Adrenal gland (tissue), 12 donors: ENCODE results near the gene AHNAK. TPM values are rescaled to one million over a fixed set of nuclear protein-coding genes. Genes with fewer than 3 reads are reported as not detected.
A peak's percentile ranks its signal among the peaks of the same experiment; 100 is the strongest.

Experiments used
- DNase-seq, 7 donors: peaks; one replicate each; pipeline ENCODE4 v3.0.0-alpha.2; 2019 to 2020
- H3K27ac ChIP-seq, 5 donors: fragments of 200-600 bp; sonication (generic) in 4 of 5; 1 replicate in 3 of 5; 2 replicates in 2 of 5; pipeline versions ENCODE4 v1.5.1 to v1.8.0; 2016 to 2020; ENCODE audit warnings: mild to moderate bottlenecking in 1 of 5
- H3K27me3 ChIP-seq: fragments of 200-600 bp; 2 replicates; pipeline ENCODE4 v1.8.0; 2021
- H3K36me3 ChIP-seq, 2 donors: fragments of 200-600 bp; replicated peaks in 1 of 2; 1 replicate in 1 of 2; 2 replicates in 1 of 2; pipeline versions ENCODE4 v1.5.1 to v1.8.0; 2018 to 2022
- H3K4me1 ChIP-seq, 2 donors: fragments of 200-600 bp; replicated peaks in 1 of 2; 1 replicate in 1 of 2; 2 replicates in 1 of 2; pipeline versions ENCODE4 v1.5.1 to v1.8.0; 2018 to 2021
- H3K4me3 ChIP-seq, 4 donors: fragments of 200-600 bp; sonication (generic) in 3 of 4; one replicate each; pipeline ENCODE4 v1.5.1; 2016 to 2018
- H3K9me3 ChIP-seq, 3 donors: fragments of 200-600 bp; sonication (generic) in 1 of 3; replicated peaks in 1 of 3; 1 replicate in 2 of 3; 2 replicates in 1 of 3; pipeline versions ENCODE4 v1.5.1 to v1.8.0; 2016 to 2021
- POLR2A ChIP-seq, 2 donors: fragments of 450-650 bp; IDR thresholded peaks; one replicate each; pipeline ENCODE4 v1.6.1; 2017; ENCODE audit warnings: antibody characterized with exemption in 2 of 2, mild to moderate bottlenecking in 2 of 2, moderate library complexity in 1 of 2
- WGBS, 4 donors: extraction: QIAGEN DNeasy Blood & Tissue Kit in 2 of 4; methylation state at CpG; one replicate each; pipeline versions ENCODE4 v1.1.5 to v1.1.7; 2013 to 2017; 5-methylcytosine and 5-hydroxymethylcytosine counted together
- intact Hi-C, 2 donors: fragments of 100-400 bp; cut with DNase I; formaldehyde crosslinking; loops; one replicate each; pipeline versions ENCODE4 v1.14.1 to v1.15.0; 2022 to 2023
- polyA plus RNA-seq, 3 donors: library from polyadenylated mRNA; stranded (reverse); fragments of 200-250 nt in 2 of 3; fragments of 350-450 nt in 1 of 3; fragmentation: Illumina TruSeq in 1 of 3; extraction: RNeasy Lipid Tissue Mini Kit (QIAGEN cat#74804) in 1 of 3; gene quantifications; one replicate each; pipeline ENCODE4 v1.2.3, GENCODE V29; 2013 to 2014
- total RNA-seq, 9 donors: library from RNA; depleted of rRNA in 4 of 9; stranded (reverse); fragments of >200 nt in 4 of 9; fragments of 120-200 nt in 1 of 9; fragmentation: NEBNext Ultra II Directional in 1 of 9; extraction: Animal tissue kit (Norgen Biotek cat#: 25700) in 1 of 9; gene quantifications; one replicate each; pipeline versions ENCODE4 v1.1.0 to v1.2.4, GENCODE V29; 2013 to 2023
- TF ChIP-seq, protein P1 (sequence below), 6 experiments: fragments of 450-650 bp in 4 of 6; fragments of 200-600 bp in 2 of 6; sonication (generic) in 1 of 6; IDR thresholded peaks; 1 replicate in 5 of 6; 2 replicates in 1 of 6; pipeline versions ENCODE4 v1.5.1 to v1.8.0; 2016 to 2021; ENCODE audit warnings: antibody characterized with exemption in 6 of 6, mild to moderate bottlenecking in 2 of 6, moderate library complexity in 1 of 6
- donor health status: healthy with polysubstance abuse.
- donor health status: Bipolar disorder and iron deficiency.
- donor health status: DM: yes; HTN: yes; CAD: no.
- donor health status: DM: no; HTN: no; CAD: no.
- donor health status: DM: no; HTN: no; CAD: no.
- donor health status: DM: yes; HTN: yes; CAD: no.

The AHNAK gene
- total and polyA plus RNA-seq, 12 donors: 32.0 to 307 (median 175) TPM

DNA sequence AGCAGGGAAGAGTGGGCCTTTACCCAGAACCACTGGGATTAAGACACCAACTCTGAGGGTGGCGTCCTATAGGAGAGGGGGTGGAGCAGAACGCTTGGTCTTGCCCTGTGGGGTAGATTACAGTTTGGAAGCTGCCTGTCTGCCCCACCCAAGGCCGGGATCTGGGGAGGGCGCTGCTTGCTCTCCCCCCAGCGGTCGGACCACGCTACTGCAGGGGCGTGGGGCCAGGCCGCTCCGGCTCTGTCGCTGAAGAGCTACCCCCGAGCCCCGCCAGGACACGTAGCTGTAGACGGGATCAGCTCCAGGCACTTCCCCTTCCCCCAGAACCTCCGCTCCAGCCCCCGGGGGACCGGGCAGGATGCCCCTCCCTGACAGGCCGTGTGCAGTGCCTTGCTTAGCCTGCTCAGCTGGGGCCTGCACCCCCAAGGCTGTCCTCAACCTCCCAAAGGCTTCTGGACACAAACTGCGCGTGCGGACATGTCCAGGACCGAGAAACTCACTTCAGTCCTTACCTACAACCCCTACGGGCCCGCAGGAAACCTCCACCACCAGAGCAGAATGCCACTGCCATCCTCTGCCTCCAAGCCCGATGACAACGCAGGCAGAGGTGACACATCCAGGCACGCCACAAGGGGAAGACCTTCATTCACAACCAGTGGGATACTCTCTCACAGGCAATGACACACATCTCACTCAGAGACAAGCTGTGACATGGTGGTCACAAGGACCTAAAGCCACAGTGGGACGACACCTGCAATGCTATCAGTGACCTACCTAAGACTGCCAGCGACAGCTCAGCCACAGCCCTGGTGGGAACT, 3.6 kb downstream of the AHNAK start:
- TF ChIP-seq, protein P1, sequence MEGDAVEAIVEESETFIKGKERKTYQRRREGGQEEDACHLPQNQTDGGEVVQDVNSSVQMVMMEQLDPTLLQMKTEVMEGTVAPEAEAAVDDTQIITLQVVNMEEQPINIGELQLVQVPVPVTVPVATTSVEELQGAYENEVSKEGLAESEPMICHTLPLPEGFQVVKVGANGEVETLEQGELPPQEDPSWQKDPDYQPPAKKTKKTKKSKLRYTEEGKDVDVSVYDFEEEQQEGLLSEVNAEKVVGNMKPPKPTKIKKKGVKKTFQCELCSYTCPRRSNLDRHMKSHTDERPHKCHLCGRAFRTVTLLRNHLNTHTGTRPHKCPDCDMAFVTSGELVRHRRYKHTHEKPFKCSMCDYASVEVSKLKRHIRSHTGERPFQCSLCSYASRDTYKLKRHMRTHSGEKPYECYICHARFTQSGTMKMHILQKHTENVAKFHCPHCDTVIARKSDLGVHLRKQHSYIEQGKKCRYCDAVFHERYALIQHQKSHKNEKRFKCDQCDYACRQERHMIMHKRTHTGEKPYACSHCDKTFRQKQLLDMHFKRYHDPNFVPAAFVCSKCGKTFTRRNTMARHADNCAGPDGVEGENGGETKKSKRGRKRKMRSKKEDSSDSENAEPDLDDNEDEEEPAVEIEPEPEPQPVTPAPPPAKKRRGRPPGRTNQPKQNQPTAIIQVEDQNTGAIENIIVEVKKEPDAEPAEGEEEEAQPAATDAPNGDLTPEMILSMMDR (IDR thresholded peaks at IDR 0.05): peak; percentile 91 to 98 (median 97)
- no peak for TF ChIP-seq POLR2A (IDR thresholded peaks at IDR 0.05)
- Histone ChIP-seq H3K9me3 (no peaks in the 10 kb centered on the region), H3K27ac (peak overlapping the region in 4 of 5 donors; percentile 49 to 96 (median 76)), H3K4me3 (peak overlapping the region in 1 of 4 donors; percentile 93), H3K4me1 (peaks cover 54 to 78% of the 10 kb centered on the region in 2 donors), H3K36me3 (no peaks in the 10 kb centered on the region), H3K27me3 (no peaks in the 10 kb centered on the region)
- DNase-seq: peak; percentile 68 to 85 (median 75)
- 1 to 11% (median 10%) methylated on average over 14 to 30 of the region's 30 CpGs for WGBS, 4 donors
- intact Hi-C loops: loop anchor here (5.0 kb wide), 1 partner anchor 121 kb away; no protein-coding TSS in a partner anchor

DNA sequence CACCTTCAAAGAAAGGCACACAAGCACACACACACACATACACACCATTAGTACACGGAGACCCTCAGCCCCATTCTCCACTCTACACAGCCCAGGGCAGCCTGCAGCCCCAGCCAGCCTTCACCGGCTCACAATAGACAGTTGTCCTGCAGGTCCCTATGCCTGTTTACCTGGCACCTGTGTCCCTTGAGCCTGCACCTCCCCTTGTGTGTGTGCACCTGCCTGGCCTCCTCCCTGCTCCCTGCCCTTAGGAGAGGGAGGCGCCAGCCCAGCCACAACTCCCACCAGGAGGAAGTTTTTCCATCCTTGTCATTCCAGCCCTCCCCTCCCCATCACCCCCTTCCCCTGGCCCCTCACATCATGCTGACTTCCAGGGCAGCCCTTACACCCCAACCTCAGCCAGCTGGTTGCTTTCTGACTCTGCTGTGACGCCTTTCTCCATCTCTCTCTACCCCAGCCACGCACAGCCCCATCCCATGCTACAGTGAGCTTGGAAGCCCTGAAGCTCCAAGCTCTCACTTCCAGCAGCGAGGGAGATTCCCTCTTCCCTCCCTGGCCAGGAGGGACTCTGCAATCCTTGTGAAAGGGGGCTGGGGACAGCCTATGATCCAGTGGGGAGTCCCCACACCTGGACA, 4.4 kb downstream of the AHNAK start:
- peaks cover 48 to 75% of the 10 kb centered on the region in 2 donors for H3K4me1 ChIP-seq
- H3K4me3 ChIP-seq: peak overlapping the region in 1 of 4 donors; percentile 93
- no peaks in the 10 kb centered on the region for H3K36me3 ChIP-seq
- DNase-seq: no peak
- intact Hi-C loops: loop anchor here (5.0 kb wide), 1 partner anchor 120 kb away; no protein-coding TSS in a partner anchor
- H3K27me3 ChIP-seq: no peaks in the 10 kb centered on the region
- no peak for TF ChIP-seq POLR2A (IDR thresholded peaks at IDR 0.05)
- TF ChIP-seq, protein P1 (IDR thresholded peaks at IDR 0.05): no peak
- H3K27ac ChIP-seq: peak overlapping the region in 4 of 5 donors; percentile 28 to 96 (median 62)
- H3K9me3 ChIP-seq: no peaks in the 10 kb centered on the region
- WGBS, 4 donors: 55 to 63% (median 61%) methylated on average over 6 of the region's 6 CpGs

DNA sequence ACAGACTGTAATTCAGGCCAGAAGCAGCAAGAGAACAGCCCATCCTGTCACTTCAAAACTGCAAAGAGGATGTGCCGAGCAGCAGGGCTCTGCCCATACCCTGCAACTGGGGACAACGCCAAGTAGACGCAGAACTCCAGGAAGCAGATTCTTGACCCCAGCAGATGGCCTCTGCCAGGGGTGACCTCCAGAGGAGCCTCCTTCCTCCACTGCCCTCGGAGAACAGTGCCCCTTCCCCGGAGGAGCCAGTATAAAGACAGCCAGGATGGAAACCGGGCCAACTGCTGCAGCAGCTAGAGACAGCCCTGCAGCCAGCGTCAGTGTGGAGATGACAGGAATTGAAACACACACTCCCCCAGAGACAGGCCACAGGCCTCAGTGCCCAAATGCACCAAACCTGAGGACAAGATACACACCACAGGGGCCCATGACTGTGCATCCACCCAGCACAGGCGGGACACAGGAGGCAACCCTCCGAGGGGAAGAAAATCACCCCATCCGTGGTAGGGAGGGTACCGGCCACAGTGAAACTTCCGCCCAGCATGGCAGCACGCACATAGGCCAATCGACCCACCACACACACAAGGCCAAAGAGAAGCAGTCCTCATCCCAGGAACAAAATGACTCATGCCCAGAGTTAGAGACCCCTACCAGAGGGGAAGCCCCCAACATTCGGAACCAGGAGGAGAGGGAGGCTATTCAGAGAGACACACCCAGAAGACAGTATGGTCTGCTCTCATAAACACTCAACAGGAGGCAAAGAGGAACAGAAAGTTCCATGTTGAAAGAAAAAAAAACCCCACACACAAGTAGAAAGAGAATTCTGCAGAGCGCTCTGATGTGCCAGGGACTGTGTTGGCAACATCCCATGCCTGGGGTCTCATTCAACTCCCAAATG, 5.6 kb downstream of the AHNAK start:
- Histone ChIP-seq H3K36me3 (peaks cover 0 to 2% of the 10 kb centered on the region in 2 donors), H3K27me3 (no peaks in the 10 kb centered on the region), H3K4me3 (peak overlapping the region in 1 of 4 donors; percentile 37), H3K9me3 (no peaks in the 10 kb centered on the region), H3K4me1 (peaks cover 44 to 73% of the 10 kb centered on the region in 2 donors), H3K27ac (peak overlapping the region in 4 of 5 donors; percentile 21 to 96 (median 56))
- WGBS, 4 donors: 41 to 61% (median 53%) methylated on average over 8 to 16 of the region's 16 CpGs
- intact Hi-C loops: loop anchor here (5.0 kb wide), 1 partner anchor 119 kb away; no protein-coding TSS in a partner anchor
- DNase-seq: peak in 5 of 7 donors; percentile 62 to 85 (median 64)
- TF ChIP-seq, protein P1 (IDR thresholded peaks at IDR 0.05): no peak
- no peak for TF ChIP-seq POLR2A (IDR thresholded peaks at IDR 0.05)
